Skeletal muscle tissue (tissue), 4 donors: Measurements from ENCODE around the gene VWF. TPM values are rescaled to one million over a fixed set of nuclear protein-coding genes. Genes with fewer than 3 reads are reported as not detected.

Experiments
- H3K27ac ChIP-seq: one replicate; pipeline ENCODE4 v1.7.0; 2013; ENCODE audit warnings: mild to moderate bottlenecking, low read depth, low read length, inconsistent platforms
- H3K27me3 ChIP-seq, 3 donors: one replicate each; pipeline ENCODE4 v1.7.0; 2013; ENCODE audit warnings: low read length in 3 of 3; ENCODE audit not compliant: control insufficient read depth in 3 of 3, insufficient read depth in 3 of 3
- H3K36me3 ChIP-seq, 3 donors: one replicate each; pipeline ENCODE4 v1.7.0; 2013; ENCODE audit warnings: low read length in 3 of 3; ENCODE audit not compliant: control insufficient read depth in 3 of 3, insufficient read depth in 3 of 3
- H3K4me1 ChIP-seq, 3 donors: one replicate each; pipeline ENCODE4 v1.7.0; 2013; ENCODE audit warnings: low read length in 3 of 3, mild to moderate bottlenecking in 3 of 3; ENCODE audit not compliant: control insufficient read depth in 3 of 3, insufficient read depth in 3 of 3
- H3K4me3 ChIP-seq, 3 donors: one replicate each; pipeline ENCODE4 v1.7.0; 2013; ENCODE audit warnings: low read length in 3 of 3
- H3K9ac ChIP-seq, 3 donors: one replicate each; pipeline ENCODE4 v1.7.0; 2013; ENCODE audit warnings: low read length in 3 of 3, mild to moderate bottlenecking in 3 of 3, moderate library complexity in 2 of 3, low read depth in 1 of 3
- H3K9me3 ChIP-seq, 3 donors: one replicate each; pipeline ENCODE4 v1.7.0; 2013; ENCODE audit warnings: low read length in 3 of 3; ENCODE audit not compliant: control insufficient read depth in 3 of 3
- total RNA-seq: library from RNA; depleted of rRNA; stranded (reverse); fragments of >200 nt; gene quantifications from one replicate; pipeline ENCODE4 v1.2.3, GENCODE V29; 2014
- donor health status: Osteomylitis.

Gene VWF
- total RNA-seq, 1 donor from 2014 or later = 58.5 TPM

- Histone ChIP-seq H3K4me3 (no peak overlapping the region), H3K27ac (no peak overlapping the region), H3K9me3 (peaks cover 0 to 3% (median 0%) of the 10 kb centered on the region in 3 donors), H3K9ac (no peak overlapping the region), H3K27me3 (peaks cover 0 to 28% (median 12%) of the 10 kb centered on the region in 3 donors), H3K4me1 (no peaks in the 10 kb centered on the region), H3K36me3 (no peaks in the 10 kb centered on the region)
These were observed 216.2 kb downstream of the VWF start for GRCh38 chr12:5908251-5908650.

GRCh38 chr12:5907807-5908206, 216.7 kb downstream of the VWF start:
- Histone ChIP-seq H3K4me1 (no peaks in the 10 kb centered on the region), H3K36me3 (no peaks in the 10 kb centered on the region), H3K9me3 (peaks cover 0 to 3% (median 0%) of the 10 kb centered on the region in 3 donors), H3K27me3 (peaks cover 0 to 28% (median 12%) of the 10 kb centered on the region in 3 donors), H3K27ac (no peak overlapping the region), H3K9ac (no peak overlapping the region), H3K4me3 (no peak overlapping the region)

DNA sequence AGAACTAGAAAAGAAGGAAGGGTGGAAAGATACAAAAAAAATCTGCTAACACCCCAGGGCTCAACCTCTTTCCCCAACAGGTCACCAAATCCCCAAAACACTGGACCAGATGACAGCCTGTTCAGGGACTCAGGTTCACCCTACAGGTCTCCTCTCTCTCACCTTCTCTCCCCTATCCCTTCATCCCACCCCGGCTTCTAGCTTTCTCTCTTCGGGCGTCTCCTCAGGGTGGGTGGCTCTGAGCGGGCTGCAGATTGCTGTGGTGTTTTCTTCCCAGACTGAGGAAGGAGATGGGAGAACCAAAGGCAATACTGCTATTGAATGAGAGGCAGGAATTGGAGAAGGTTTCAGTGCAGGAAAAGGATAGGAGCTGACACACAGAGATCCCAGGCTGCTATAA, 218.7 kb downstream of the VWF start:
- H3K4me1 ChIP-seq = no peaks in the 10 kb centered on the region
- H3K27me3 ChIP-seq = peaks cover 0 to 18% (median 11%) of the 10 kb centered on the region in 3 donors
- H3K4me3 ChIP-seq = no peak overlapping the region

DNA sequence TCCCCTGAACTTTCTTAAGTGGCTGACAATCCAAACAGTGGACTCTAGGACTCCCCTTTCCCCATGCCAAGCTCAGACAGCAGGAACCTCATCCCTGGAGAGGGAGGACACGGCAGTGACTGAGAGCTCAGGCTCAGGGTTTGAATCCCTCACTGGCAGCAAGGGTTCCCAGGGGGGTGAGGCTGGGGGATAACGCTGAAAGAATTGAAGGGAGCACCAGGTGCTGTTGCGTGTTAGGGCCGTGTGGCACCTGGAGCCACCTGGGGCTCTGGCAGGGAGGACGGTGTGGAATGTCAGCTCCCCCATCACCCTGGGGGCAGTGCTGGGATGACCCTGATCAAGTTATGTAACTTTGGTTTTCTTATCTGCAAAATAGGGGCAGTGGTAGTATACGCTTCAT, 219.5 kb downstream of the VWF start:
- no peak overlapping the region for H3K9ac ChIP-seq
- H3K27ac ChIP-seq = no peak overlapping the region
- H3K27me3 ChIP-seq = peaks cover 0 to 21% (median 11%) of the 10 kb centered on the region in 3 donors
- H3K36me3 ChIP-seq = peaks cover 0 to 2% (median 0%) of the 10 kb centered on the region in 3 donors
- H3K4me1 ChIP-seq = no peaks in the 10 kb centered on the region
- no peak overlapping the region for H3K4me3 ChIP-seq
- peaks cover 0 to 3% (median 0%) of the 10 kb centered on the region in 3 donors for H3K9me3 ChIP-seq

More for the DNA sequence above, 218.7 kb downstream of the VWF start:
- no peak overlapping the region for H3K27ac ChIP-seq
- peaks cover 0 to 3% (median 0%) of the 10 kb centered on the region in 3 donors for H3K9me3 ChIP-seq
- peaks cover 0 to 2% (median 0%) of the 10 kb centered on the region in 3 donors for H3K36me3 ChIP-seq
- no peak overlapping the region for H3K9ac ChIP-seq

GRCh38 chr12:5904441-5904840, 220.0 kb downstream of the VWF start:
- Histone ChIP-seq H3K36me3 (peaks cover 0 to 2% (median 0%) of the 10 kb centered on the region in 3 donors), H3K27me3 (peaks cover 0 to 20% (median 10%) of the 10 kb centered on the region in 3 donors), H3K27ac (no peak overlapping the region), H3K9me3 (peaks cover 0 to 3% (median 0%) of the 10 kb centered on the region in 3 donors), H3K9ac (no peak overlapping the region), H3K4me1 (no peaks in the 10 kb centered on the region), H3K4me3 (no peak overlapping the region)

- Histone ChIP-seq H3K4me1 (no peaks in the 10 kb centered on the region), H3K27me3 (peaks cover 0 to 18% (median 7%) of the 10 kb centered on the region in 3 donors), H3K9ac (no peak overlapping the region), H3K4me3 (no peak overlapping the region), H3K27ac (no peak overlapping the region), H3K9me3 (no peaks in the 10 kb centered on the region), H3K36me3 (peaks cover 0 to 2% (median 0%) of the 10 kb centered on the region in 3 donors)
These were observed 221.7 kb downstream of the VWF start for GRCh38 chr12:5902736-5903135.

DNA sequence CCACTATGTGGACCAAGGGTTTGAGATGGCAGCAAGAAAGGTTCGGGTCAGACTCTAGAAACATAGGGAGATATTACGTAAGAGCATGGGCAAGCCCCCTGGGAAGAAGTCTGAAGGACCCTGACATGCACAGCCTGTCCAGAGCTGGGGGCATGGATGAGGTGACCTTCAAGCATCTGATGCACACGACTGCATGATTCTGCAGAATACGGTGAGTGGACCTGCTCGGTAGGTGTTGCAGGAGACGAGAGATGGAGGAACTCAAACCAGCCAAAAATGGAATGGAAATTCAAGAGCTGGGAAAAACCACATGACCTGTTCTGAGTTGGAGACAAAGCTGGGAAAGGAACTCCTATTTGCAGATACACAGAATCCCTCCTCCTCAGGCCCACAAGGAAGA, 223.1 kb downstream of the VWF start:
- peaks cover 0 to 18% (median 7%) of the 10 kb centered on the region in 3 donors for H3K27me3 ChIP-seq
- H3K27ac ChIP-seq = no peak overlapping the region
- peaks cover 0 to 2% (median 0%) of the 10 kb centered on the region in 3 donors for H3K36me3 ChIP-seq
- no peaks in the 10 kb centered on the region for H3K4me1 ChIP-seq
- H3K4me3 ChIP-seq = no peak overlapping the region
- no peak overlapping the region for H3K9ac ChIP-seq
- no peaks in the 10 kb centered on the region for H3K9me3 ChIP-seq

- Histone ChIP-seq H3K36me3 (peaks cover 0 to 2% (median 0%) of the 10 kb centered on the region in 3 donors), H3K27ac (no peak overlapping the region), H3K9me3 (no peaks in the 10 kb centered on the region), H3K9ac (no peak overlapping the region), H3K4me3 (no peak overlapping the region), H3K27me3 (peaks cover 0 to 18% (median 7%) of the 10 kb centered on the region in 3 donors), H3K4me1 (no peaks in the 10 kb centered on the region)
These were observed 223.8 kb downstream of the VWF start for GRCh38 chr12:5900533-5901205.

DNA sequence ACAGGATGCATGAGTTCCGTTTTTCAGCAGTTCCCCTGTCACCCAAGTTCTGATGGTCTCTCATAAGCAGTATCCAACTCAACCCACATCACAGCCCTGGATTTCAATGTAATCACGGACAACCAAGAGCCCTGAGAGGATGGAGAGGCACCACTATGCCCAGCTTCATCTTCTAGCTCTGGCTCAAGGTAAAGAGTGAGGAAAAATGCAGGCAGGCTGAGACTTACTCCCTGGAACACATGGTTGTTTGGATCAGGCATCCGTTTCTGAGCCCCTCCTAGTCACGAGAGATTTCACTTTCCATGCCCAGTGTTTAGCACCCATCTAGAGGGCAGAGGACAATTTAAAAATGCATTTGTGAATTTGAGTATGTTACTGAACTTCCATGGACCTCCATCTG, 224.4 kb downstream of the VWF start:
- no peak overlapping the region for H3K27ac ChIP-seq
- peaks cover 0 to 18% (median 7%) of the 10 kb centered on the region in 3 donors for H3K27me3 ChIP-seq
- peaks cover 0 to 2% (median 0%) of the 10 kb centered on the region in 3 donors for H3K36me3 ChIP-seq
- H3K9me3 ChIP-seq = no peaks in the 10 kb centered on the region
- no peak overlapping the region for H3K4me3 ChIP-seq
- H3K4me1 ChIP-seq = no peaks in the 10 kb centered on the region
- H3K9ac ChIP-seq = no peak overlapping the region

DNA sequence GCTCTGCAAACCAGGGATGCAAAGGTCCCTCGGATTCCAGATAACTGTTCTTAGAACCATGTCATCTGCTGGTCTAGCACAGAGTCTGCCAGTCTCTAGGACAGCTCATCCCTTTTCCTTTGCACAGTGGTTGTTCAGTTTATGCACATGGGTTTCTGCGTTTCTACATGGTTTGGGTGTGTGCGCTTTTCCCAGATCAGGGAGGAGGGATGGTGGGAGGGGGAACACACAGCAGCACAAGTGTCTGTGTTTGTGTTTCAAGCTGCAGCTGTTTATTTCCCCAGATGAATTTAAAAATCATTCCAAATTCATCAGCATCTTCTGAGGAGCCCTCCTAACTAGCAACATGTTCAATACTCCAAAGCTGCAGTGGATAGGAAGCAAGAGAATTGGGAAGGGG, 224.8 kb downstream of the VWF start:
- Histone ChIP-seq H3K9ac (no peak overlapping the region), H3K4me3 (no peak overlapping the region), H3K9me3 (no peaks in the 10 kb centered on the region), H3K27ac (no peak overlapping the region), H3K36me3 (peaks cover 0 to 2% (median 0%) of the 10 kb centered on the region in 3 donors), H3K4me1 (no peaks in the 10 kb centered on the region), H3K27me3 (peaks cover 0 to 18% (median 7%) of the 10 kb centered on the region in 3 donors)
